Neural cell (in vitro differentiated cells): Measurements from ENCODE around the gene SLC9A7. TPM values are rescaled to one million over a fixed set of nuclear protein-coding genes. Genes with fewer than 3 reads are reported as not detected.

ENCODE experiments used
- H2AFZ ChIP-seq: fragments of 200-600, 300-800 bp; sonication (generic), shearing (Covaris generic); 2 replicates; pipeline ENCODE4 v1.6.0; 2014; ENCODE audit warnings: low read depth, mild to moderate bottlenecking, antibody characterized with exemption, low read length, moderate library complexity
- H3F3A ChIP-seq: fragments of 200-600 bp; shearing (Covaris generic); 2 replicates; pipeline ENCODE4 v1.6.1; 2016; ENCODE audit warnings: mild to moderate bottlenecking, moderate library complexity, mixed read lengths, antibody characterized with exemption, low read length; ENCODE audit not compliant: insufficient read depth, poor library complexity, severe bottlenecking
- H3K27ac ChIP-seq: fragments of 200-600, 300-800 bp; sonication (generic), shearing (Covaris generic); 2 replicates; pipeline ENCODE4 v1.5.1; 2014; ENCODE audit warnings: mild to moderate bottlenecking, low read length, moderate library complexity
- H3K27me3 ChIP-seq: fragments of 300-800, 200-600 bp; sonication (generic), shearing (Covaris generic); 2 replicates; pipeline ENCODE4 v1.6.0; 2014; ENCODE audit warnings: mild to moderate bottlenecking, low read depth, low read length, moderate library complexity; ENCODE audit not compliant: insufficient read depth
- H3K36me3 ChIP-seq: fragments of 300-800, 200-600 bp; sonication (generic), shearing (Covaris generic); 2 replicates; pipeline ENCODE4 v1.5.1; 2014; ENCODE audit warnings: mild to moderate bottlenecking, antibody characterized with exemption, low read length, moderate library complexity; ENCODE audit not compliant: insufficient read depth
- H3K4me2 ChIP-seq: fragments of 300-800, 200-600 bp; sonication (generic), shearing (Covaris generic); 2 replicates; pipeline ENCODE4 v1.6.0; 2014; ENCODE audit warnings: mild to moderate bottlenecking, low read length
- H3K4me3 ChIP-seq: fragments of 300-800, 200-600 bp; sonication (generic), shearing (Covaris generic); 2 replicates; pipeline ENCODE4 v1.5.1; 2014; ENCODE audit warnings: mild to moderate bottlenecking, low read length, moderate library complexity
- H3K79me2 ChIP-seq: fragments of 200-600 bp; shearing (Covaris generic); replicated peaks from 2 replicates; pipeline ENCODE4 v1.6.0; 2014; ENCODE audit warnings: mild to moderate bottlenecking, low read length, moderate library complexity; ENCODE audit not compliant: insufficient read depth
- H3K9ac ChIP-seq: fragments of 300-800, 200-600 bp; sonication (generic), shearing (Covaris generic); 2 replicates; pipeline ENCODE4 v1.6.1; 2016; ENCODE audit warnings: mild to moderate bottlenecking, low read length, mixed read lengths
- H3K9me2 ChIP-seq: fragments of 200-600 bp; shearing (Covaris generic); 2 replicates; pipeline ENCODE4 v1.6.1; 2016; ENCODE audit warnings: mild to moderate bottlenecking, low read length, mixed read lengths; ENCODE audit not compliant: insufficient read depth
- H3K9me3 ChIP-seq: fragments of 200-600, 300-800 bp; sonication (generic), shearing (Covaris generic); 2 replicates; pipeline ENCODE4 v1.6.1; 2016; ENCODE audit warnings: mild to moderate bottlenecking, mixed run types, low read length, moderate library complexity, mixed read lengths
- H4K20me1 ChIP-seq: fragments of 200-600 bp; shearing (Covaris generic); 2 replicates; pipeline ENCODE4 v1.6.1; 2016; ENCODE audit warnings: mild to moderate bottlenecking, mixed run types; ENCODE audit not compliant: insufficient read depth
- CTCF ChIP-seq: fragments of 450-650 bp; IDR thresholded peaks from 2 replicates; pipeline ENCODE4 v1.5.1; 2014; ENCODE audit warnings: antibody characterized with exemption, mild to moderate bottlenecking, moderate library complexity; ENCODE audit not compliant: poor library complexity, severe bottlenecking
- EP300 ChIP-seq: fragments of 450-650 bp; conservative IDR thresholded peaks from 2 replicates; pipeline ENCODE4 v1.6.1; 2014; ENCODE audit warnings: antibody characterized with exemption, mild to moderate bottlenecking, moderate library complexity; ENCODE audit not compliant: poor library complexity, severe bottlenecking
- MXI1 ChIP-seq: fragments of 450-650 bp; conservative IDR thresholded peaks from 2 replicates; pipeline ENCODE4 v1.6.1; 2014; ENCODE audit warnings: antibody characterized with exemption, mild to moderate bottlenecking; ENCODE audit not compliant: poor library complexity, severe bottlenecking
- POLR2AphosphoS5 ChIP-seq: IDR thresholded peaks from 2 replicates; pipeline ENCODE4 v1.6.1; 2012
- RAD21 ChIP-seq: fragments of 450-650 bp; conservative IDR thresholded peaks from 2 replicates; pipeline ENCODE4 v1.6.1; 2014; ENCODE audit warnings: antibody characterized with exemption, mild to moderate bottlenecking, moderate library complexity
- REST ChIP-seq: IDR thresholded peaks from 2 replicates; pipeline ENCODE4 v1.6.1; 2012; ENCODE audit warnings: borderline replicate concordance
- SMC3 ChIP-seq: fragments of 450-650 bp; conservative IDR thresholded peaks from 2 replicates; pipeline ENCODE4 v1.6.1; 2014; ENCODE audit warnings: antibody characterized with exemption, mild to moderate bottlenecking, moderate library complexity; ENCODE audit not compliant: poor library complexity
- TAF1 ChIP-seq: IDR thresholded peaks from 2 replicates; pipeline ENCODE4 v1.6.1; 2012; ENCODE audit warnings: low read depth
- polyA plus RNA-seq: library from polyadenylated mRNA; depleted of rRNA; stranded (reverse); fragments of >200 nt; gene quantifications from 2 replicates; pipeline ENCODE4 v1.2.3, GENCODE V29; 2014

Gene SLC9A7
- polyA plus RNA-seq, 1 donor from 2014 or later = 12.1 TPM

GRCh38 chrX:46698691-46699090 is 60.2 kb downstream of the SLC9A7 start:
- H3F3A ChIP-seq = no peaks in the 10 kb centered on the region
- H4K20me1 ChIP-seq = no peaks in the 10 kb centered on the region
- no peak overlapping the region for H3K27ac ChIP-seq
- H3K4me2 ChIP-seq = no peak overlapping the region
- H3K9me2 ChIP-seq = no peaks in the 10 kb centered on the region
- H3K36me3 ChIP-seq = no peaks in the 10 kb centered on the region
- no peaks in the 10 kb centered on the region for H3K27me3 ChIP-seq
- H3K4me3 ChIP-seq = no peak overlapping the region
- H3K9ac ChIP-seq = no peak overlapping the region
- no peak for TF ChIP-seq MXI1
- no peak for TF ChIP-seq CTCF
- no peak for TF ChIP-seq EP300
- TF ChIP-seq RAD21 = no peak
- TF ChIP-seq POLR2AphosphoS5 = no peak
- no peak for TF ChIP-seq SMC3
- TF ChIP-seq TAF1 = no peak
- no peak overlapping the region for H2AFZ ChIP-seq
- H3K79me2 ChIP-seq = no peaks in the 10 kb centered on the region
- no peaks in the 10 kb centered on the region for H3K9me3 ChIP-seq

DNA sequence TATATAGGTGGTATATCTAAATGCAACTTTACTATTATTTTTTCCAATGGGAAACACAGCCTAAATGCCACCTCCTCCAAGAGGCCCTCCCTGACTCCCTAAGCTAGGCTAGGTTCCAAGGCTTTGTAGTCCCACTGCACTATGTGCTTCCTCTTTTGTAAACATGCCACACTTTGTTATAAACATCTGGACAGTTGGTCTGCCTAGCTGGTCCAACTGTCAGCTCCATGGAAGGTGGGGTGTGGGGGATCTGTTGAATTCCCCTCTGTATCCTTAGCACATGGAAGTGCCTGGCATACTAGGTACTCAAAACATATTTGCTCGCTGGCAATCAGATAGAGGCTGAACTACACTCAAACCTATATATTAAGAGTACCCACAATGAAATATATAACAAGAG is 63.4 kb downstream of the SLC9A7 start:
- H4K20me1 ChIP-seq = no peaks in the 10 kb centered on the region
- H3K79me2 ChIP-seq = no peaks in the 10 kb centered on the region
- no peak overlapping the region for H2AFZ ChIP-seq
- no peak overlapping the region for H3K4me3 ChIP-seq
- no peak overlapping the region for H3K27ac ChIP-seq
- H3K4me2 ChIP-seq = no peak overlapping the region
- no peaks in the 10 kb centered on the region for H3K27me3 ChIP-seq
- H3K9ac ChIP-seq = no peak overlapping the region
- no peaks in the 10 kb centered on the region for H3K9me3 ChIP-seq
- TF ChIP-seq REST (no peak), TAF1 (no peak), EP300 (no peak), MXI1 (no peak), SMC3 (no peak), CTCF (no peak)
- no peaks in the 10 kb centered on the region for H3K36me3 ChIP-seq
- no peaks in the 10 kb centered on the region for H3K9me2 ChIP-seq
- H3F3A ChIP-seq = no peaks in the 10 kb centered on the region
